Panc1 (cell line): ENCODE results near the gene AAK1. TPM values are rescaled to one million over a fixed set of nuclear protein-coding genes. Genes with fewer than 3 reads are reported as not detected.

Experiments used
- ATAC-seq: fragments of 200-7000 bp; cut with Tn5 transposase; 2 replicates; pipeline ENCODE4 v1.9.1; 2020; ENCODE audit warnings: mild to moderate bottlenecking, moderate library complexity
- BruUV-seq: library from RNA; stranded (reverse); fragments of 400-500 nt; replicated peaks from 2 replicates; lab custom pipeline; 2021; lab: Mats Ljungman, UMichigan
- CTCF ChIA-PET: fragments of 300-600 bp; sonication (Branson Sonifier 250); formaldehyde crosslinking; loops from one replicate; lab custom pipeline; 2022; ENCODE audit warnings: antibody characterized with exemption; lab: Charles Lee
- POLR2A ChIA-PET: fragments of 300-600 bp; sonication (Branson Sonifier 250); formaldehyde crosslinking; loops from one replicate; lab custom pipeline; 2022; ENCODE audit warnings: antibody characterized with exemption; lab: Charles Lee
- DNase-seq: peaks from one replicate; pipeline ENCODE4 v3.0.0-alpha.2; 2010; ENCODE audit warnings: low read depth, low spot score
- H3K27ac ChIP-seq: 2 replicates; pipeline ENCODE4 v1.5.1; 2011; ENCODE audit warnings: mild to moderate bottlenecking, low read length, inconsistent platforms
- H3K27me3 ChIP-seq: fragments of 200-500 bp; sonication (Bioruptor generic); 2 replicates; pipeline ENCODE4 v1.6.0; 2014; ENCODE audit warnings: low read length, inconsistent platforms; ENCODE audit not compliant: control insufficient read depth, insufficient read depth
- H3K36me3 ChIP-seq: fragments of 200-500 bp; sonication (Bioruptor generic); 2 replicates; pipeline ENCODE4 v1.5.1; 2014; ENCODE audit warnings: inconsistent platforms, mild to moderate bottlenecking, low read length, moderate library complexity; ENCODE audit not compliant: control insufficient read depth, insufficient read depth
- H3K4me1 ChIP-seq: 2 replicates; pipeline ENCODE4 v1.5.1; 2011; ENCODE audit warnings: inconsistent platforms, mild to moderate bottlenecking, low read length, moderate library complexity; ENCODE audit not compliant: control insufficient read depth, insufficient read depth
- H3K4me3 ChIP-seq, 2 experiments: 2 replicates each; pipeline ENCODE4 v1.5.1; 2011 to 2012; ENCODE audit warnings: low read depth in 2 of 2, low read length in 2 of 2, mild to moderate bottlenecking in 2 of 2, inconsistent platforms in 1 of 2, moderate library complexity in 1 of 2
- H3K9me3 ChIP-seq: fragments of 200-500 bp; sonication (Bioruptor generic); 2 replicates; pipeline ENCODE4 v1.5.1; 2014; ENCODE audit warnings: low read depth, mild to moderate bottlenecking, inconsistent platforms, low read length, moderate library complexity; ENCODE audit not compliant: control insufficient read depth, insufficient read depth
- CTCF ChIP-seq: fragments of 450-650 bp; IDR thresholded peaks from 2 replicates; pipeline ENCODE4 v1.5.1; 2017; ENCODE audit warnings: mild to moderate bottlenecking
- POLR2AphosphoS5 ChIP-seq: IDR thresholded peaks from 2 replicates; pipeline ENCODE4 v1.6.1; 2012; ENCODE audit warnings: mild to moderate bottlenecking, low read depth, low read length, moderate library complexity
- REST ChIP-seq, 2 experiments: IDR thresholded peaks; 2 replicates each; pipeline ENCODE4 v1.6.1; 2011 to 2012; ENCODE audit warnings: low read depth in 2 of 2, control low read depth in 1 of 2, low read length in 1 of 2, mild to moderate bottlenecking in 1 of 2, moderate library complexity in 1 of 2; ENCODE audit not compliant: insufficient read depth in 1 of 2
- SIN3A ChIP-seq: IDR thresholded peaks from 2 replicates; pipeline ENCODE4 v1.6.1; 2012; ENCODE audit warnings: low read depth, mild to moderate bottlenecking, low read length, moderate library complexity, borderline replicate concordance; ENCODE audit not compliant: insufficient read depth
- TCF7L2 ChIP-seq: IDR thresholded peaks from 2 replicates; pipeline ENCODE4 v1.6.1; 2011; ENCODE audit warnings: mild to moderate bottlenecking, low read depth, low read length, inconsistent platforms
- in situ Hi-C: cut with HindIII; loops from 2 replicates; pipeline ENCODE4 v1.10.0; 2016; ENCODE audit warnings: low sequenced_read_pairs, low pct_unique_long_range_greater_than_20kb
- intact Hi-C: fragments of 100-400 bp; cut with micrococcal nuclease; formaldehyde crosslinking; loops from one replicate; pipeline ENCODE4 v1.10.0; 2022; ENCODE audit not compliant: unreplicated experiment
- total RNA-seq: library from RNA; stranded (reverse); gene quantifications from one replicate; pipeline ENCODE4 v1.2.1, GENCODE V29; 2021; ENCODE audit not compliant: unreplicated experiment

Gene AAK1
- total RNA-seq, 1 experiment from 2014 or later: 123 TPM

- no peaks in the 10 kb centered on the region for H3K9me3 ChIP-seq
- BruUV-seq: no TSS peak
- no peak overlapping the region for H3K27ac ChIP-seq
- POLR2A ChIA-PET: no interaction called here
- in situ Hi-C loops (no loop called here), intact Hi-C loops (no loop called here)
- H3K4me3 ChIP-seq: no peak overlapping the region
- H3K36me3 ChIP-seq: no peaks in the 10 kb centered on the region
- TF ChIP-seq SIN3A: no peak
- TF ChIP-seq POLR2AphosphoS5: no peak
- no peak for TF ChIP-seq CTCF
- TF ChIP-seq TCF7L2: no peak
- no peak for TF ChIP-seq REST (IDR thresholded peaks at IDR 0.05; ENCODE audit: insufficient read depth in 1 of 2, low read depth in 2 of 2, low read length in 1 of 2)
- DNase-seq (no peak), ATAC-seq (no peak)
- H3K27me3 ChIP-seq: no peaks in the 10 kb centered on the region
- CTCF ChIA-PET: no interaction called here
- H3K4me1 ChIP-seq: peaks cover 13% of the 10 kb centered on the region
Measured at GRCh38 chr2:69604836-69605235, 38.7 kb downstream of the AAK1 start.

- H3K9me3 ChIP-seq: no peaks in the 10 kb centered on the region
- H3K27me3 ChIP-seq: no peaks in the 10 kb centered on the region
- ChIA-PET POLR2A (no interaction called here), CTCF (no interaction called here)
- no peak overlapping the region for H3K4me3 ChIP-seq
- TF ChIP-seq REST (IDR thresholded peaks at IDR 0.05; ENCODE audit: insufficient read depth in 1 of 2, low read depth in 2 of 2, low read length in 1 of 2) (no peak), POLR2AphosphoS5 (no peak), CTCF (no peak)
- ATAC-seq (no peak), DNase-seq (no peak)
- no TSS peak for BruUV-seq
- intact Hi-C loops: no loop called here
- in situ Hi-C loops: no loop called here
- peaks cover 13% of the 10 kb centered on the region for H3K4me1 ChIP-seq
- no peaks in the 10 kb centered on the region for H3K36me3 ChIP-seq
- no peak overlapping the region for H3K27ac ChIP-seq
Measured at GRCh38 chr2:69604026-69604678, 39.4 kb downstream of the AAK1 start.
